GM18951 (cell line): ENCODE data around the gene CIZ1.

Experiments
- POLR2A ChIP-seq: IDR thresholded peaks from 4 replicates; pipeline ENCODE4 v1.6.1; 2011; ENCODE audit warnings: mild to moderate bottlenecking; ENCODE audit not compliant: insufficient read length, insufficient read depth; ENCODE audit errors: extremely low read depth
- in situ Hi-C: fragments of 300-500 bp; cut with MboI; formaldehyde crosslinking; loops from one replicate; pipeline ENCODE4 v1.12.0; 2022; ENCODE audit warnings: low sequenced_read_pairs, mixed read lengths, inconsistent platforms; ENCODE audit not compliant: unreplicated experiment

CIZ1 gene

GRCh38 chr9:128155736-128156500, 35.5 kb downstream of the CIZ1 start:
- no peak for TF ChIP-seq POLR2A
- in situ Hi-C loops: no loop called here

GRCh38 chr9:128153947-128154695, 37.3 kb downstream of the CIZ1 start:
- no peak for TF ChIP-seq POLR2A
- in situ Hi-C loops: no loop called here

- no peak for TF ChIP-seq POLR2A
- in situ Hi-C loops: no loop called here
These were observed 38.1 kb downstream of the CIZ1 start for GRCh38 chr9:128153060-128153946.

GRCh38 chr9:128152133-128153059, 39.0 kb downstream of the CIZ1 start:
- in situ Hi-C loops: no loop called here

GRCh38 chr9:128151309-128152132, 39.9 kb downstream of the CIZ1 start:
- in situ Hi-C loops: no loop called here
- TF ChIP-seq POLR2A: no peak

More at GRCh38 chr9:128152133-128153059, 39.0 kb downstream of the CIZ1 start:
- no peak for TF ChIP-seq POLR2A

- in situ Hi-C loops: no loop called here
These were observed 40.6 kb downstream of the CIZ1 start for GRCh38 chr9:128150594-128151308.

GRCh38 chr9:128149951-128150593, 41.3 kb downstream of the CIZ1 start:
- no peak for TF ChIP-seq POLR2A
- in situ Hi-C loops: no loop called here

More at GRCh38 chr9:128150594-128151308, 40.6 kb downstream of the CIZ1 start:
- TF ChIP-seq POLR2A: no peak

- in situ Hi-C loops: no loop called here
- TF ChIP-seq POLR2A: no peak
These were observed 42.2 kb downstream of the CIZ1 start, which contains the start of gene LCN2 for GRCh38 chr9:128149001-128149701. LCN2 (plus strand) TSS chr9:128149453; CDS start chr9:128149526, 73 bp downstream.

- TF ChIP-seq POLR2A: no peak
- in situ Hi-C loops: no loop called here
These were observed 42.8 kb downstream of the CIZ1 start for GRCh38 chr9:128148509-128149000.
